ENCODE results near the gene DLGAP3. TPM values are rescaled to one million over a fixed set of nuclear protein-coding genes. Genes with fewer than 3 reads are reported as not detected.

DLGAP3 gene
- total RNA-seq, 1 donor from 2014 or later, result not detected

- H3K27me3 ChIP-seq, result no peaks in the 10 kb centered on the region
- intact Hi-C loops (cut with DNase I), result no loop called here
- no peak for DNase-seq (ENCODE audit: extremely low spot score in 2 of 2)
- no peaks in the 10 kb centered on the region for H3K9me3 ChIP-seq
- no peak overlapping the region for H3K27ac ChIP-seq
- TF ChIP-seq POLR2A (IDR thresholded peaks at IDR 0.05) (no peak), POLR2AphosphoS5 (IDR thresholded peaks at IDR 0.05; ENCODE audit: insufficient read depth in 1 of 2, low read depth in 1 of 2) (no peak)
- TF ChIP-seq, protein P1, sequence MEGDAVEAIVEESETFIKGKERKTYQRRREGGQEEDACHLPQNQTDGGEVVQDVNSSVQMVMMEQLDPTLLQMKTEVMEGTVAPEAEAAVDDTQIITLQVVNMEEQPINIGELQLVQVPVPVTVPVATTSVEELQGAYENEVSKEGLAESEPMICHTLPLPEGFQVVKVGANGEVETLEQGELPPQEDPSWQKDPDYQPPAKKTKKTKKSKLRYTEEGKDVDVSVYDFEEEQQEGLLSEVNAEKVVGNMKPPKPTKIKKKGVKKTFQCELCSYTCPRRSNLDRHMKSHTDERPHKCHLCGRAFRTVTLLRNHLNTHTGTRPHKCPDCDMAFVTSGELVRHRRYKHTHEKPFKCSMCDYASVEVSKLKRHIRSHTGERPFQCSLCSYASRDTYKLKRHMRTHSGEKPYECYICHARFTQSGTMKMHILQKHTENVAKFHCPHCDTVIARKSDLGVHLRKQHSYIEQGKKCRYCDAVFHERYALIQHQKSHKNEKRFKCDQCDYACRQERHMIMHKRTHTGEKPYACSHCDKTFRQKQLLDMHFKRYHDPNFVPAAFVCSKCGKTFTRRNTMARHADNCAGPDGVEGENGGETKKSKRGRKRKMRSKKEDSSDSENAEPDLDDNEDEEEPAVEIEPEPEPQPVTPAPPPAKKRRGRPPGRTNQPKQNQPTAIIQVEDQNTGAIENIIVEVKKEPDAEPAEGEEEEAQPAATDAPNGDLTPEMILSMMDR (IDR thresholded peaks at IDR 0.05), result no peak
- no peak overlapping the region for H3K4me3 ChIP-seq
- H3K36me3 ChIP-seq, result no peaks in the 10 kb centered on the region
- H3K4me1 ChIP-seq, result peaks cover 13% of the 10 kb centered on the region
Observed at GRCh38 chr1:34869760-34870159, 59.7 kb downstream of the DLGAP3 start.

DNA sequence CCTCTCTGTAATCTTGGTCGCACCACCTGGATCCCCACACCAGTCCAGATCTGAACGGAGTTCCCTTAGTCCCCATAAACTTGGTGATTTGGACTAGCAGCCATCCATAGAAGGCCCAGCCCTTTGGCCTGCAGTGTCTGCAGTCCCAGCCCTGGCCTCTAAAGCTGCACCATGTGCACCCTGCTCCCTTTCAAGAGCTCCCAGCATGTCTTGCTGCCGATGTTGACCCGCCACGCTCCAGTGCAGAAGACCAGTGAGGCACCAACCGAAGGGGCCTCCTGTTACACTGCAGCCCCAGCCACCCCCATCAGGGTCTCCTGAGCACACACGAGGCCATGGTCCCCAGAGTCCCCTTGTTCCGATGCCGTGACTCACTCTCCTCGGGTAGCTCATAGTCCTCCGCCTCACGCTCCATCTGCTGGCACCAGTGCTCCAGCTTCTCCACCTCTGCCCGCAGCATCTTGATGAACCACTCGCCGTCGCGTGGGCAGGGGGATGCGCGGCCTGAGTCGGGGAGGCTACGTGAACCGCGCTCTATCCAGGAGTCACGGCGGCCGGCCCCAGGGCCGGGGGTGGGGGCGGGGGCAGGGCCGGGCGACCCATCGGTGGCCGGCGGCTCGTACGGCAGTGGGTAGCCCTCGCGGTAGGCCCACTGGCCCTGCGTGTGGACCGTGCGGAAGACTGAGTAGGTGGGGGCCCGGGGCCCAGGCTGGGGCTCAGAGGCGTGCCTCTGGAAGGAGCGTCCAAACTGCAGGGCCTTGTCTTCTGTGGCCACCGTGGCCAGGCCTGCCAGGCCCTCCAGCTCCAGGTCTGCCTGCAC, 61.0 kb downstream of the DLGAP3 start:
- no peak overlapping the region for H3K4me3 ChIP-seq
- H3K4me1 ChIP-seq, result peaks cover 13% of the 10 kb centered on the region
- intact Hi-C loops (cut with DNase I), result no loop called here
- no peaks in the 10 kb centered on the region for H3K9me3 ChIP-seq
- H3K36me3 ChIP-seq, result no peaks in the 10 kb centered on the region
- H3K27ac ChIP-seq, result no peak overlapping the region
- H3K27me3 ChIP-seq, result no peaks in the 10 kb centered on the region
- TF ChIP-seq POLR2A (IDR thresholded peaks at IDR 0.05), result no peak
- TF ChIP-seq, protein P1 (IDR thresholded peaks at IDR 0.05), result no peak
- TF ChIP-seq POLR2AphosphoS5 (IDR thresholded peaks at IDR 0.05; ENCODE audit: insufficient read depth in 1 of 2, low read depth in 1 of 2), result no peak
- DNase-seq (ENCODE audit: extremely low spot score in 2 of 2), result no peak

DNA sequence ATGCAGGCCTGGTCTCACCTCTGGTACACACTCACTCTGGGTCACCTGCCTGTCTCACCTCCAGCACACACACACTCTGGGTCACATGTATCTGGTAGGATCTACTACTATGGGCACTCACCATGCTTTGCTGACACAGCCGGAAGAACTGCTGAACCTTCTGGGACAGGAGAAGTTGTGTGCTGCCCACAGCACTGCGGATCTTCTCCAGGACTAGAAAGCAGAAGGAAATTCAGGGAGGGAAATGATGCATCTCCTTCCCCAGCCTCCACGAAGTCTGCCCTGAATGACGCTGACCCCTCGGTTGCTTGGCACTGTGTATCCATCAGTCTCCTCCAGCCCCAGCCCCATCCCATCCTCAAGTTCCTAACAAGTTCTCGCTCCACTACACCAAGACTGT, 62.0 kb downstream of the DLGAP3 start:
- Histone ChIP-seq H3K27me3 (no peaks in the 10 kb centered on the region), H3K27ac (no peak overlapping the region), H3K4me3 (no peak overlapping the region), H3K4me1 (peaks cover 13% of the 10 kb centered on the region), H3K36me3 (no peaks in the 10 kb centered on the region), H3K9me3 (no peaks in the 10 kb centered on the region)
- TF ChIP-seq POLR2AphosphoS5 (IDR thresholded peaks at IDR 0.05; ENCODE audit: insufficient read depth in 1 of 2, low read depth in 1 of 2), result no peak
- no peak for TF ChIP-seq POLR2A (IDR thresholded peaks at IDR 0.05)
- DNase-seq (ENCODE audit: extremely low spot score in 2 of 2), result no peak
- intact Hi-C loops (cut with DNase I), result no loop called here

GRCh38 chr1:34866762-34867109, 62.7 kb downstream of the DLGAP3 start:
- intact Hi-C loops (cut with DNase I), result no loop called here
- Histone ChIP-seq H3K9me3 (no peaks in the 10 kb centered on the region), H3K4me3 (peak overlapping the region; percentile 58 to 63)

DNA sequence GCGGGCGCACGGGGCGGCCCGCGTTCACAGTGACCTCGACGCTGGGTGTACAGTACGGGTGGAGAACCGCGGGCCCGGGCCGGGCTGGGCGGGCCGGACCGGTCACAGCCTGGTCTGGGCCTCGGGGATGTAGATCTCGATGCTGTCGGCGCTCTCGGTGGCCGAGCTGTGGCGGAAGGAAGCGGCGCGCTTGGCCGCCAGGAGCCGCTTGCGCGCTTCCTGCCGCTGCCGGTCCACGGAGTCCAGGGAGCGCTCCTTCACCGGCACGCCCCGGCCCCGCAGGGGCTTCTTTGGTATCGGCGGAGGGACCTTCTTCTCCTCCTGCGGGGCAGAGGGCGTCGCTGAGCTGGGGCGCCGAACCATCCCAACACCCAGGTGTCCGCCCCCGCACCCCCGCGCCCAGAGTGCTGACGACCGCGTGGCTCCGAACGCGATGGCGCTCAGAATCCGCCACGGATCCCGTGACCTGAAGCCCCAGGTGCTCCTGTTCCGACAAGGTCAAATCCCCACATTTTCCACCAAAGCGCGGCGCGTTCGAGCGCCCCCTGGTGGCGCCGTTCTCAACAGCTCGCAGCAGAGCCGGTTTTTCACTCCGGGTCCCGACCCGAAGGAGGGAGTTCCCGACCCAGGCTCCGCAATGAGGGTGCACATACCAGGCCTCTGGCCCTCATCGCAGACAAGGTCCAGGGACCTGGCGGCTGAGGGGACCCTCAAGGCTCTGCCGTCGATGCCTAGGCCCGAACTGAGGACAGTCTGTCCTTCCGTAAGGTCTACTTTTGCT, 63.3 kb downstream of the DLGAP3 start:
- Histone ChIP-seq H3K9me3 (no peaks in the 10 kb centered on the region), H3K27ac (peak overlapping the region; percentile 74), H3K4me1 (peaks cover 13% of the 10 kb centered on the region), H3K36me3 (no peaks in the 10 kb centered on the region), H3K27me3 (no peaks in the 10 kb centered on the region), H3K4me3 (peak overlapping the region; percentile 58 to 63)
- TF ChIP-seq POLR2AphosphoS5 (IDR thresholded peaks at IDR 0.05; ENCODE audit: insufficient read depth in 1 of 2, low read depth in 1 of 2) (peak; percentile 44 to 76), POLR2A (IDR thresholded peaks at IDR 0.05) (no peak)
- TF ChIP-seq, protein P1 (IDR thresholded peaks at IDR 0.05), result peak; percentile 82 to 93 (median 92)
- intact Hi-C loops (cut with DNase I), result no loop called here
- DNase-seq (ENCODE audit: extremely low spot score in 2 of 2), result no peak

More at GRCh38 chr1:34866762-34867109, 62.7 kb downstream of the DLGAP3 start:
- no peak for TF ChIP-seq POLR2AphosphoS5 (IDR thresholded peaks at IDR 0.05; ENCODE audit: insufficient read depth in 1 of 2, low read depth in 1 of 2)
- no peak for TF ChIP-seq POLR2A (IDR thresholded peaks at IDR 0.05)
- TF ChIP-seq, protein P1 (IDR thresholded peaks at IDR 0.05), result no peak
- no peak for DNase-seq (ENCODE audit: extremely low spot score in 2 of 2)
- H3K27me3 ChIP-seq, result no peaks in the 10 kb centered on the region
- no peaks in the 10 kb centered on the region for H3K36me3 ChIP-seq
- H3K27ac ChIP-seq, result peak overlapping the region; percentile 74
- H3K4me1 ChIP-seq, result peaks cover 13% of the 10 kb centered on the region
